IPS-18a (cell line): ENCODE data around the gene SYCE3.

Source experiments
- H3K27ac ChIP-seq: one replicate; pipeline ENCODE4 v1.5.1; 2013; ENCODE audit warnings: low read length
- H3K27me3 ChIP-seq: one replicate; pipeline ENCODE4 v1.6.1; 2013; ENCODE audit warnings: mild to moderate bottlenecking, low read length; ENCODE audit not compliant: control insufficient read depth, insufficient read depth
- H3K36me3 ChIP-seq: one replicate; pipeline ENCODE4 v1.6.1; 2013; ENCODE audit warnings: low read depth, low read length; ENCODE audit not compliant: control insufficient read depth
- H3K4me1 ChIP-seq: one replicate; pipeline ENCODE4 v1.6.1; 2013; ENCODE audit warnings: low read depth, low read length; ENCODE audit not compliant: control insufficient read depth
- H3K4me3 ChIP-seq: one replicate; pipeline ENCODE4 v1.5.1; 2013; ENCODE audit warnings: low read length
- H3K9ac ChIP-seq: one replicate; pipeline ENCODE4 v1.6.1; 2013; ENCODE audit warnings: mild to moderate bottlenecking, low read length, moderate library complexity
- H3K9me3 ChIP-seq: one replicate; pipeline ENCODE4 v1.6.1; 2013; ENCODE audit warnings: low read depth, low read length; ENCODE audit not compliant: control insufficient read depth

SYCE3 gene

DNA sequence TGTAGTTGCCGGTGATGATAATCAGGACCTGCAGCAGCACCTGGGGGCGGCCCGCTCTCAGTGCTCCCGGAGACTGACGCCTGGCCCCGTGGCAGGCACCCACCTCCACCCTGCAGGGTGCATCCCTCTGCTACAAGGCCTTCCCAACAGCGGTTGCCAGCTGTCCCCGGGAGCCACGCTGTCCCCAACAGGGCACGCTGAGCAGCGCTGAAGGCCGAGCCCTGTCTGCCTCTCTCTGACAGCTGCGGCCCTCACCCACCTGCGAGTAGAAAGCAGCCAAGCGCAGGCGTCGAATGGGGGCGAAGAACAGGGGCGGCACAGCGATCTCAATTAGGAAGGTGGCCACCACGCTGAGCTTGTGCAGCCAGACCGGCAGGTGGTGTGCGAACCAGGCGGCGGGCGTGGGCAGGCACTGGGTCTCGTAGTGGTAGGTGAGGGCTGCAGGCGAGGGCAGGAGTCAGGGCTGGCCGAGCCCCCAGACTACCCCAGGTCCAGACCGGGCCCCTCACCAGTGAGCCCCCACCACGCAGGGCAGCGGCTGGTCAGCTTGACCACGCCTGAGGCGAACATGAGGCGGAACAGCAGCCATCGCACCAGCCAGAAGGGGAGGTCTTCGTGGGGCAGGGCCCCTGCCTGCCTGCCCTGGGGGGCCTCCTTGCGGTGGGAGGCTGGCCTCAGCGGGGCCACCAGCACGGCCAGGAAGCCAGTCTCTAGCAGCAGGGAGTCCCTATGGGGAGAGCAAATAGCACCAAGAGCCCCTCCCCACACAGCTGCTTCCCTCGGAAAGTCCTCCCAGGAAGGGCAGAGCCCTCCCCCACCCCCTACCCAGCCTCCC, 56.7 kb downstream of the SYCE3 start:
- no peaks in the 10 kb centered on the region for H3K27me3 ChIP-seq
- H3K36me3 ChIP-seq: no peaks in the 10 kb centered on the region
- no peaks in the 10 kb centered on the region for H3K9me3 ChIP-seq
- H3K4me3 ChIP-seq: no peak overlapping the region
- H3K4me1 ChIP-seq: no peaks in the 10 kb centered on the region
- H3K27ac ChIP-seq: no peak overlapping the region
- H3K9ac ChIP-seq: no peak overlapping the region

DNA sequence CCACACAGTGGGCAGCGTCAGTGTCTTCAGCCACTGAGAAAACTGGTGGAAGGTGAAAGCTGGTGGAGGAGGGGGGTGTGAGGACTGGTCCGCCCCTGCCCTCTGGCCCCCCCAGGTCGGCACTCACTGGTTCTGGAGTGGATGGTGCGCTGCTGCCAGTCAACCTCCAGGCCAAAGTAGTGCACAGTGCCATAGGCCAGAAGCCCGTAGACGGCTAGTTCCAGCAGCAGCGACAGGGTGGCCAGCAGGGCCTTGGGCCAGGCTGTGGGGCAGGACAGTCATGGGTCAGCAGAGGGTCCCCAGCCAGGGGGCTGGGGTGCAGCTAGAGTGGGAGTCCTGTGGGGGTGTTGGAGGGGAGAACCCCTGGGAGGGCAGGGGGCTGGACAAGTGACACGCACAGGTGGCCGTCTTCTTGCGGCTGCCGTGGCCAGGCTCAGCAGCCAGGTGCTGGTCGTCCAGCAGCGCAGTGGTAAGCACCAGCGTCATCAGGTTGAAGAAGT, 57.4 kb downstream of the SYCE3 start:
- Histone ChIP-seq H3K27ac (no peak overlapping the region), H3K9ac (no peak overlapping the region), H3K9me3 (no peaks in the 10 kb centered on the region)

DNA sequence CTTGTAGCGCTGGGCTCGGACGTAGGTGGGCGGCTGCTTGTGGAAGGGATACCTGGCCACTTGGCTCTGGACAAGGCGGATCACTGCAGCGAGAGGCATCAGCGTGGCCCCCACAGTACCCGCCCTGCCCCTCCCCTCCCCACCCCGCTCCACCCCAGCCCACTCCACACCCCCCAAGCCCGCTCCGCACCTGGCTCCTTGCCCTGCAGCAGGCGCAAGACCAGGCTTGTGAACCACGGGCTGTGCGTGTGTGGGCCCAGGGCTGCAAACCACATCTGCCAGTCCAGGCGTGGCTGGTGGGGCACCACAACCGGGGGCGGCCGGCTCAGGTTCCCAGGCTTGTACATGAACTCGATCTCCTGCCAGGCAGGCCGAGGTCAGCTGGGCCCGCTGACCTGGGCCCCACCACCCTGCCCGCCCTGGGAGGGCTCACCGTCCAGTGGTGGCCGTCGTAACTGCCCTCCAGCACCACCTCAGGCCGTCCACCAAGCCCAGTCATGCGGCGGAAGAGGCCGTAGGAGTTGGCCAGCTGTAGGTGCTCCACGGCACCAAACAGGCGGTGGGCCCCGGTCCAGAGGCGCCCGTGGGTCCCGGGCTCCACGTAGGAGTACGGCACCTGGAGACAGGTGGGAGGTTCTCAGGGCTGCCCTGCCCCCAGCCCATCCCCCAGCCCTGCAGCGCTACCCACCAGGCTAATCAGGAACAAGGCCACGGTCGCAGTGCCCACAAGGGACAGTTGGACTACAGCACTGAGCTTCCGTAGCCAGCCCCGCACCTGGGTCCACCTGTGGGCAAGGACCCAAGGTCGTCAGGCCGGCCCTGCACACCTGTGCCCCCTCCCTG, 58.1 kb downstream of the SYCE3 start:
- Histone ChIP-seq H3K4me3 (no peak overlapping the region), H3K36me3 (no peaks in the 10 kb centered on the region), H3K27ac (no peak overlapping the region), H3K4me1 (no peaks in the 10 kb centered on the region), H3K9ac (no peak overlapping the region), H3K9me3 (no peaks in the 10 kb centered on the region), H3K27me3 (no peaks in the 10 kb centered on the region)

More for the DNA sequence above, 57.4 kb downstream of the SYCE3 start:
- Histone ChIP-seq H3K4me3 (no peak overlapping the region), H3K36me3 (no peaks in the 10 kb centered on the region), H3K27me3 (no peaks in the 10 kb centered on the region), H3K4me1 (no peaks in the 10 kb centered on the region)

DNA sequence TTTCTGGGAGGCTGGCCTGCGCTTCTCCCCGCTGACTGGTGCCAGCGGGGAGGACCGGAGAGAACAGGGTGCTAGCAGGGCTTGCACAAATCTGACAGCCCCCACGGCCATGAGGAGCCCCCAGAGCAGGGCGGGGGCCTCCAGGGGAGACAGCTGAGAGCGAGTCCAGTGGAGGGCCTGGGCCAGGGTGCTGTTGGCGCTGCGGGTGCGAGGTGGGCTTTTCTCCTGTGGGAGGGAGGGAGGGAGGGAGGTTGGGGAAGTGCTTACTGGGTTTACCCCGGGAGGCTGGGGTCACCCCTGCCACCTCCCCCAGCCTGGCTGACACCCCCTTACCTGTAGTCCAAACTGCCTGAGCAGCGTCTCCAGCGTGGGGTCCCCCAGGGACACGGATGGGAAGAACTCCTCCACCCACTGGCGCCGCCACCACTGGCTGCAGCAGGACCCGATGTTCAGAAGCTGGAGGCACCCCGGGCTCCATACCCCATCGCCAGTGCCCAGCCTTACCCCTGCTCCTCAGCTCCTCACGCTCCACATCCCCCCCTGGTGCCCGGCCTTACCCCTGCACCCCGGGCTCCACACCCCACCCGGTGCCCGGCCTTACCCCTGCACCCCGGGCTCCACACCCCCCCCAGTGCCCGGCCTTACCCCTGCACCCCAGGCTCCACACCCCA, 59.1 kb downstream of the SYCE3 start:
- H3K27me3 ChIP-seq: no peaks in the 10 kb centered on the region
- H3K27ac ChIP-seq: no peak overlapping the region
- H3K9ac ChIP-seq: no peak overlapping the region
- H3K4me3 ChIP-seq: no peak overlapping the region
- H3K36me3 ChIP-seq: no peaks in the 10 kb centered on the region
- H3K9me3 ChIP-seq: no peaks in the 10 kb centered on the region
- H3K4me1 ChIP-seq: peaks cover 1% of the 10 kb centered on the region

DNA sequence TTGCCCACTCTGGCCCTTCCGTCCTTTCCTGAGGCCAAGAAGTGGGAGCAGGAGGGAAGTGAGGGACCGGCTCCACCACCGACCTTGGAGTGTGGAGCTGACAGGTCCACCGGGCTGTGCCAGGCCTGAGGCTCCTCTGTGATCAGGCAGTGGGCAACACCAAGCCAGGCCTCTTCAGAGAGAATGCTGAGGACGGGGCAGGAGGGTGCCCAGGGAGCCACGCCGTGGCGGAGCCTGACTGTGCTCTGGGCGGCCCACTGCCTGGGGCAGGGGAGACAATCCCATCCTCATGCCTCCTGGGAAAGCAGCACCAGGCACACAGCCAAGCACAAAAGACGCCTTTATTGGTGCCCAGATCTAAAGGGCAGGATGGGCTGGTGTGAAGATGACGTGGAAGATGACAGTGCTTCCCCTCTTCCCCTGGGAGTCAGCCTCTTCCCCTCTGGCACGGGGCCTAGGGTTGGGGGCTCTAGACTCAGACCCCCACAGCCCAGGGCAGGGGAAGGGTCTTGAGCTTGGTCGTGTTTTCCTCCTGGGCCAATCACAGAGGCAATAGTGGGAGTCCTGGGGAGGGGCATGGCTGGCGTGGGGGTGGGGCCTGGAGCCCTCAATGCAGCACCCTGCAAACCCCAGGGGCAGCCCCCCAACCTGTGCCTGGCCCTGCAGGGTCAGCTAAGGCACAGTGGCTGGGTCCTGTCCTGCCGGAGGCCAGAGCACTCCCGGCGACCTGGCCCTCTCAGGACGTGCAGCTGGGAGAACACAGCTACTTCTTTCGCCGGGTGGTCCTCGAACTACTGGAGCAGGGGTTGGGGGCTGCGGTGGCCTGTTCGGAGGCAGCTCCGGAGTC, 59.9 kb downstream of the SYCE3 start:
- H3K4me3 ChIP-seq: no peak overlapping the region
- no peaks in the 10 kb centered on the region for H3K27me3 ChIP-seq
- no peaks in the 10 kb centered on the region for H3K36me3 ChIP-seq
- no peak overlapping the region for H3K9ac ChIP-seq
- H3K4me1 ChIP-seq: peaks cover 5% of the 10 kb centered on the region
- no peak overlapping the region for H3K27ac ChIP-seq
- H3K9me3 ChIP-seq: no peaks in the 10 kb centered on the region

DNA sequence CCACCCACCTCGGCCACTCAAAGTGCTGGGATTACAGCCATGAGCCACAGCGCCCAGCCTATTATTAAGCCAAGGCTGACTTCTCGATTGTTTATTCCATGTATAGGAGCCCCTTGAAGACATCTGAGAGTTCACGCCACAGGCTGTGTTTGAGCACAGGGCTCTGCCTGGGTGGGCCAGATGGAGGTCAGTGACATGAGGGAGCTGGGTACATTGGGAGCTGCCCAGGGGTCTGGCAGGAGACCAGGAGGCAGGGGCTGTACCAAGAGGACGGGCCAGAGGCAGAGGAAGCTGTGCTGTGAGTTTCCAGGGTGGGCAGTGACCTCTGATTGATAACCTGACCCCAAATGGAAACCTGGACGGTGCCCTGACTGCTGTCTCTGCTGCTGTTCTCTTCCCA, 60.6 kb downstream of the SYCE3 start:
- Histone ChIP-seq H3K4me3 (no peak overlapping the region), H3K27ac (no peak overlapping the region), H3K9ac (no peak overlapping the region), H3K9me3 (no peaks in the 10 kb centered on the region), H3K27me3 (no peaks in the 10 kb centered on the region), H3K4me1 (peaks cover 5% of the 10 kb centered on the region), H3K36me3 (no peaks in the 10 kb centered on the region)
